ENCODE data around the gene CLCA2. TPM values are rescaled to one million over a fixed set of nuclear protein-coding genes. Genes with fewer than 3 reads are reported as not detected.

The CLCA2 gene
- total and polyA plus RNA-seq, 4 donors: not detected

DNA sequence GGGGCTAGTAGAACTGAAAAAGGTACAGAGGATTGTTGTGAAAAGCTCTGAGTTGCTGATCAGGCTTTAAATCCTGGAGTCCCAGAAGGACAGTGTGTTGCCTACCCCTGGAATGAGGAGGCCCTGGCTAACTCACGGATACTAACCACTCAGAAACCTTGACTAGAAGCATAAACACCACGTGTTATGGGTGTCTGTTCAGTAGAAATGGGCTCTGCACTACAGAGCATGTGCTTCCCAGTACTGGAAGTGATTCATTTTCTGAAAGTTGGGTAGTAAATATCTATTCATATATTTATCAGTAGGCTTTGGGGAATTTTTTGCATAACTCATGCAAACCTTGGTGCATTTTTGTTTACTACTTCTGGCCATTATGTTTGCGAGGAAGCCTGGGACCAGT lies 29.7 kb downstream of the CLCA2 start:
- no peak for DNase-seq (ENCODE audit: low spot score)
- TF ChIP-seq RAD21 (IDR thresholded peaks at IDR 0.05) (no peak), FOXA1 (IDR thresholded peaks at IDR 0.05) (no peak), RXRA (IDR thresholded peaks at IDR 0.05) (no peak), TAF1 (conservative IDR thresholded peaks at IDR 0.05) (no peak), HNF4A (conservative IDR thresholded peaks at IDR 0.05) (no peak), EGR1 (IDR thresholded peaks at IDR 0.05; ENCODE audit: low read depth in 2 of 2) (no peak), FOXA2 (IDR thresholded peaks at IDR 0.05) (no peak), HNF4G (IDR thresholded peaks at IDR 0.05) (no peak), YY1 (IDR thresholded peaks at IDR 0.05) (no peak), SP1 (IDR thresholded peaks at IDR 0.05) (no peak)
- TF ChIP-seq, protein P1, sequence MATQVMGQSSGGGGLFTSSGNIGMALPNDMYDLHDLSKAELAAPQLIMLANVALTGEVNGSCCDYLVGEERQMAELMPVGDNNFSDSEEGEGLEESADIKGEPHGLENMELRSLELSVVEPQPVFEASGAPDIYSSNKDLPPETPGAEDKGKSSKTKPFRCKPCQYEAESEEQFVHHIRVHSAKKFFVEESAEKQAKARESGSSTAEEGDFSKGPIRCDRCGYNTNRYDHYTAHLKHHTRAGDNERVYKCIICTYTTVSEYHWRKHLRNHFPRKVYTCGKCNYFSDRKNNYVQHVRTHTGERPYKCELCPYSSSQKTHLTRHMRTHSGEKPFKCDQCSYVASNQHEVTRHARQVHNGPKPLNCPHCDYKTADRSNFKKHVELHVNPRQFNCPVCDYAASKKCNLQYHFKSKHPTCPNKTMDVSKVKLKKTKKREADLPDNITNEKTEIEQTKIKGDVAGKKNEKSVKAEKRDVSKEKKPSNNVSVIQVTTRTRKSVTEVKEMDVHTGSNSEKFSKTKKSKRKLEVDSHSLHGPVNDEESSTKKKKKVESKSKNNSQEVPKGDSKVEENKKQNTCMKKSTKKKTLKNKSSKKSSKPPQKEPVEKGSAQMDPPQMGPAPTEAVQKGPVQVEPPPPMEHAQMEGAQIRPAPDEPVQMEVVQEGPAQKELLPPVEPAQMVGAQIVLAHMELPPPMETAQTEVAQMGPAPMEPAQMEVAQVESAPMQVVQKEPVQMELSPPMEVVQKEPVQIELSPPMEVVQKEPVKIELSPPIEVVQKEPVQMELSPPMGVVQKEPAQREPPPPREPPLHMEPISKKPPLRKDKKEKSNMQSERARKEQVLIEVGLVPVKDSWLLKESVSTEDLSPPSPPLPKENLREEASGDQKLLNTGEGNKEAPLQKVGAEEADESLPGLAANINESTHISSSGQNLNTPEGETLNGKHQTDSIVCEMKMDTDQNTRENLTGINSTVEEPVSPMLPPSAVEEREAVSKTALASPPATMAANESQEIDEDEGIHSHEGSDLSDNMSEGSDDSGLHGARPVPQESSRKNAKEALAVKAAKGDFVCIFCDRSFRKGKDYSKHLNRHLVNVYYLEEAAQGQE (IDR thresholded peaks at IDR 0.05): no peak
- TF ChIP-seq, protein P2, sequence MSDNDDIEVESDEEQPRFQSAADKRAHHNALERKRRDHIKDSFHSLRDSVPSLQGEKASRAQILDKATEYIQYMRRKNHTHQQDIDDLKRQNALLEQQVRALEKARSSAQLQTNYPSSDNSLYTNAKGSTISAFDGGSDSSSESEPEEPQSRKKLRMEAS (IDR thresholded peaks at IDR 0.05): no peak
- TF ChIP-seq, protein P3, sequence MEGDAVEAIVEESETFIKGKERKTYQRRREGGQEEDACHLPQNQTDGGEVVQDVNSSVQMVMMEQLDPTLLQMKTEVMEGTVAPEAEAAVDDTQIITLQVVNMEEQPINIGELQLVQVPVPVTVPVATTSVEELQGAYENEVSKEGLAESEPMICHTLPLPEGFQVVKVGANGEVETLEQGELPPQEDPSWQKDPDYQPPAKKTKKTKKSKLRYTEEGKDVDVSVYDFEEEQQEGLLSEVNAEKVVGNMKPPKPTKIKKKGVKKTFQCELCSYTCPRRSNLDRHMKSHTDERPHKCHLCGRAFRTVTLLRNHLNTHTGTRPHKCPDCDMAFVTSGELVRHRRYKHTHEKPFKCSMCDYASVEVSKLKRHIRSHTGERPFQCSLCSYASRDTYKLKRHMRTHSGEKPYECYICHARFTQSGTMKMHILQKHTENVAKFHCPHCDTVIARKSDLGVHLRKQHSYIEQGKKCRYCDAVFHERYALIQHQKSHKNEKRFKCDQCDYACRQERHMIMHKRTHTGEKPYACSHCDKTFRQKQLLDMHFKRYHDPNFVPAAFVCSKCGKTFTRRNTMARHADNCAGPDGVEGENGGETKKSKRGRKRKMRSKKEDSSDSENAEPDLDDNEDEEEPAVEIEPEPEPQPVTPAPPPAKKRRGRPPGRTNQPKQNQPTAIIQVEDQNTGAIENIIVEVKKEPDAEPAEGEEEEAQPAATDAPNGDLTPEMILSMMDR (IDR thresholded peaks at IDR 0.05; ENCODE audit: low read depth, low read length, missing input control): no peak
- TF ChIP-seq, protein P4, sequence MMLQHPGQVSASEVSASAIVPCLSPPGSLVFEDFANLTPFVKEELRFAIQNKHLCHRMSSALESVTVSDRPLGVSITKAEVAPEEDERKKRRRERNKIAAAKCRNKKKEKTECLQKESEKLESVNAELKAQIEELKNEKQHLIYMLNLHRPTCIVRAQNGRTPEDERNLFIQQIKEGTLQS (IDR thresholded peaks at IDR 0.05): no peak
- TF ChIP-seq, protein P5, sequence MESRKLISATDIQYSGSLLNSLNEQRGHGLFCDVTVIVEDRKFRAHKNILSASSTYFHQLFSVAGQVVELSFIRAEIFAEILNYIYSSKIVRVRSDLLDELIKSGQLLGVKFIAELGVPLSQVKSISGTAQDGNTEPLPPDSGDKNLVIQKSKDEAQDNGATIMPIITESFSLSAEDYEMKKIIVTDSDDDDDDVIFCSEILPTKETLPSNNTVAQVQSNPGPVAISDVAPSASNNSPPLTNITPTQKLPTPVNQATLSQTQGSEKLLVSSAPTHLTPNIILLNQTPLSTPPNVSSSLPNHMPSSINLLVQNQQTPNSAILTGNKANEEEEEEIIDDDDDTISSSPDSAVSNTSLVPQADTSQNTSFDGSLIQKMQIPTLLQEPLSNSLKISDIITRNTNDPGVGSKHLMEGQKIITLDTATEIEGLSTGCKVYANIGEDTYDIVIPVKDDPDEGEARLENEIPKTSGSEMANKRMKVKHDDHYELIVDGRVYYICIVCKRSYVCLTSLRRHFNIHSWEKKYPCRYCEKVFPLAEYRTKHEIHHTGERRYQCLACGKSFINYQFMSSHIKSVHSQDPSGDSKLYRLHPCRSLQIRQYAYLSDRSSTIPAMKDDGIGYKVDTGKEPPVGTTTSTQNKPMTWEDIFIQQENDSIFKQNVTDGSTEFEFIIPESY (IDR thresholded peaks at IDR 0.05): no peak
- H3K27me3 ChIP-seq (ENCODE audit: control insufficient read depth in 4 of 4, insufficient read depth in 4 of 4, low read length in 3 of 4): peaks cover 0 to 3% (median 0%) of the 10 kb centered on the region in 4 donors
- no peaks in the 10 kb centered on the region for H3K9me3 ChIP-seq (ENCODE audit: control insufficient read depth in 4 of 4, low read length in 3 of 4)
- H3K9ac ChIP-seq (ENCODE audit: low read depth in 1 of 2, low read length in 2 of 2): no peak overlapping the region
- WGBS: 70% methylated on average over 3 of the region's 3 CpGs
- no peaks in the 10 kb centered on the region for H3K36me3 ChIP-seq (ENCODE audit: control insufficient read depth in 4 of 4, insufficient read depth in 3 of 4, low read depth in 1 of 4, low read length in 3 of 4)
- H3K4me3 ChIP-seq (ENCODE audit: low read depth in 1 of 3, low read length in 3 of 3): no peak overlapping the region
- H3K4me1 ChIP-seq (ENCODE audit: control insufficient read depth in 4 of 4, insufficient read depth in 4 of 4, low read length in 3 of 4): no peaks in the 10 kb centered on the region
- no peak overlapping the region for H3K27ac ChIP-seq (ENCODE audit: low read depth in 1 of 2, low read length in 2 of 2)

DNA sequence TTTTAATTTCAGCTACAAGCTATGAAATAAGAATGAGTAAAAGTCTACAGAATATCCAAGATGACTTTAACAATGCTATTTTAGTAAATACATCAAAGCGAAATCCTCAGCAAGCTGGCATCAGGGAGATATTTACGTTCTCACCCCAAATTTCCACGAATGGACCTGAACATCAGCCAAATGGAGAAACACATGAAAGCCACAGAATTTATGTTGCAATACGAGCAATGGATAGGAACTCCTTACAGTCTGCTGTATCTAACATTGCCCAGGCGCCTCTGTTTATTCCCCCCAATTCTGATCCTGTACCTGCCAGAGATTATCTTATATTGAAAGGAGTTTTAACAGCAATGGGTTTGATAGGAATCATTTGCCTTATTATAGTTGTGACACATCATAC lies 31.1 kb downstream of the CLCA2 start:
- WGBS: 74% methylated on average over 5 of the region's 5 CpGs
- H3K9ac ChIP-seq (ENCODE audit: low read depth in 1 of 2, low read length in 2 of 2): no peak overlapping the region

More for the DNA sequence above, 31.1 kb downstream of the CLCA2 start:
- no peak for TF ChIP-seq JUND (IDR thresholded peaks at IDR 0.05)
- no peak for TF ChIP-seq HNF4G (IDR thresholded peaks at IDR 0.05)
- no peak for TF ChIP-seq RXRA (IDR thresholded peaks at IDR 0.05)
- TF ChIP-seq SP1 (IDR thresholded peaks at IDR 0.05): no peak
- no peak for TF ChIP-seq RAD21 (IDR thresholded peaks at IDR 0.05)
- TF ChIP-seq, protein P3 (IDR thresholded peaks at IDR 0.05; ENCODE audit: low read depth, low read length, missing input control): no peak
- TF ChIP-seq, protein P4 (IDR thresholded peaks at IDR 0.05): no peak
- TF ChIP-seq TAF1 (conservative IDR thresholded peaks at IDR 0.05): no peak
- TF ChIP-seq, protein P2 (IDR thresholded peaks at IDR 0.05): no peak
- TF ChIP-seq FOXA1 (IDR thresholded peaks at IDR 0.05): no peak
- no peak for TF ChIP-seq GABPA (IDR thresholded peaks at IDR 0.05 in 1 of 2, conservative IDR thresholded peaks at IDR 0.05 in 1 of 2)
- TF ChIP-seq FOXA2 (IDR thresholded peaks at IDR 0.05): no peak
- TF ChIP-seq NR2F2 (IDR thresholded peaks at IDR 0.05): no peak
- H3K36me3 ChIP-seq (ENCODE audit: control insufficient read depth in 4 of 4, insufficient read depth in 3 of 4, low read depth in 1 of 4, low read length in 3 of 4): no peaks in the 10 kb centered on the region
- peaks cover 0 to 3% (median 0%) of the 10 kb centered on the region in 4 donors for H3K27me3 ChIP-seq (ENCODE audit: control insufficient read depth in 4 of 4, insufficient read depth in 4 of 4, low read length in 3 of 4)
- H3K9me3 ChIP-seq (ENCODE audit: control insufficient read depth in 4 of 4, low read length in 3 of 4): no peaks in the 10 kb centered on the region
- H3K27ac ChIP-seq (ENCODE audit: low read depth in 1 of 2, low read length in 2 of 2): no peak overlapping the region
- no peaks in the 10 kb centered on the region for H3K4me1 ChIP-seq (ENCODE audit: control insufficient read depth in 4 of 4, insufficient read depth in 4 of 4, low read length in 3 of 4)
- DNase-seq (ENCODE audit: low spot score): no peak
- no peak overlapping the region for H3K4me3 ChIP-seq (ENCODE audit: low read depth in 1 of 3, low read length in 3 of 3)

Data from liver (tissue), 9 donors.